ENCODE data around the gene PCSK1N. TPM values are rescaled to one million over a fixed set of nuclear protein-coding genes. Genes with fewer than 3 reads are reported as not detected.

The PCSK1N gene
- total RNA-seq = not detected in 2 replicates

GRCh38 chrX:48835524-48836329, at the start of gene PCSK1N:
Gene PCSK1N (minus strand): TSS chrX:48835610. CDS start chrX:48835532, 78 bp downstream.

GRCh38 chrX:48826135-48826875, 9.1 kb downstream of the PCSK1N start, which contains the start of gene ERAS:
Gene ERAS (plus strand): TSS chrX:48826513. CDS start chrX:48829124, 2,611 bp downstream.

GRCh38 chrX:48801280-48802088, 33.9 kb downstream of the PCSK1N start, which contains the start of gene HDAC6:
Gene HDAC6 (plus strand): TSS chrX:48802067. CDS start chrX:48802693, 626 bp downstream.

GRCh38 chrX:48786341-48786800, 49.0 kb downstream of the PCSK1N start, which contains the start of gene GATA1:
Gene GATA1 (plus strand): TSS chrX:48786590. CDS start chrX:48791110, 4,520 bp downstream.

Other genes starting within 250 kb of the PCSK1N start
- gene WDR13, start 238.1 kb downstream of the PCSK1N start, total RNA-seq = 88.8 and 132 TPM in 2 replicates
- 0.14 TPM in 1 of 2 replicates, not detected in the other for gene WAS, start 151.8 kb downstream of the PCSK1N start, total RNA-seq
- 4.2 and 20.0 TPM in 2 replicates for gene SUV39H1, start 138.9 kb downstream of the PCSK1N start, total RNA-seq
- not detected in 2 replicates for gene GLOD5, start 73.9 kb downstream of the PCSK1N start, total RNA-seq
- gene GATA1, start 49.0 kb downstream of the PCSK1N start, total RNA-seq = not detected in 2 replicates
- gene HDAC6, start 33.5 kb downstream of the PCSK1N start, total RNA-seq = 28.0 and 37.2 TPM in 2 replicates
- gene ERAS, start 9.1 kb downstream of the PCSK1N start, total RNA-seq = 0.22 TPM in 1 of 2 replicates, not detected in the other
- gene TIMM17B, start 62.2 kb upstream of the PCSK1N start, total RNA-seq = 35.5 and 42.0 TPM in 2 replicates
- gene PQBP1, start 62.3 kb upstream of the PCSK1N start, total RNA-seq = 56.7 and 94.3 TPM in 2 replicates
- 23.9 and 26.1 TPM in 2 replicates for gene SLC35A2, start 76.0 kb upstream of the PCSK1N start, total RNA-seq
- gene PIM2, start 83.4 kb upstream of the PCSK1N start, total RNA-seq = 13.2 and 19.3 TPM in 2 replicates
- 34.6 and 58.4 TPM in 2 replicates for gene OTUD5, start 122.0 kb upstream of the PCSK1N start, total RNA-seq
- under 0.01 and 0.14 TPM in 2 replicates for gene KCND1, start 136.2 kb upstream of the PCSK1N start, total RNA-seq
- gene GRIPAP1, start 166.7 kb upstream of the PCSK1N start, total RNA-seq = 16.6 and 23.6 TPM in 2 replicates
- gene TFE3, start 207.7 kb upstream of the PCSK1N start, total RNA-seq = 57.8 and 66.3 TPM in 2 replicates
- 0.57 and 1.1 TPM in 2 replicates for gene CCDC120, start 223.4 kb upstream of the PCSK1N start, total RNA-seq
- gene PRAF2, start 238.4 kb upstream of the PCSK1N start, total RNA-seq = 14.0 and 15.2 TPM in 2 replicates
- gene WDR45, start 244.3 kb upstream of the PCSK1N start, total RNA-seq = 65.3 and 152 TPM in 2 replicates